Anterior cingulate cortex (tissue), 58 donors: ENCODE results near the gene PTGER4.

Experiments used
- DNase-seq, 58 donors: peaks; one replicate each; lab custom pipeline; 2025; lab: John Stamatoyannopoulos, UW

The PTGER4 gene

GRCh38 chr5:40669606-40670390, 9.9 kb upstream of the PTGER4 start:
- DNase-seq, result no peak

- no peak for DNase-seq
Observed at GRCh38 chr5:40672425-40672824, 7.3 kb upstream of the PTGER4 start.

GRCh38 chr5:40674661-40675235, 5.0 kb upstream of the PTGER4 start:
- DNase-seq, result no peak

- no peak for DNase-seq
Observed at GRCh38 chr5:40675396-40676133, 4.2 kb upstream of the PTGER4 start.

GRCh38 chr5:40676613-40677343, 2.9 kb upstream of the PTGER4 start:
- no peak for DNase-seq

GRCh38 chr5:40677456-40677855, 2.3 kb upstream of the PTGER4 start:
- DNase-seq, result no peak

GRCh38 chr5:40678026-40678425, 1.7 kb upstream of the PTGER4 start:
- no peak for DNase-seq

- no peak for DNase-seq
Observed at GRCh38 chr5:40678460-40679147, 1.1 kb upstream of the PTGER4 start.

GRCh38 chr5:40679148-40679912, 385 bp upstream of the PTGER4 start:
- DNase-seq, result peak in 48 of 58 donors; percentile 3 to 79 (median 52)

GRCh38 chr5:40680741-40681362, 1.1 kb downstream of the PTGER4 start:
- DNase-seq, result peak in 1 of 58 donors; percentile 18

GRCh38 chr5:40681363-40682153, 1.8 kb downstream of the PTGER4 start:
- peak in 6 of 58 donors; percentile 3 to 22 (median 8) for DNase-seq

- DNase-seq, result no peak
Observed at GRCh38 chr5:40682154-40683017, 2.7 kb downstream of the PTGER4 start.

- DNase-seq, result no peak
Observed at GRCh38 chr5:40683305-40683704, 3.6 kb downstream of the PTGER4 start.

GRCh38 chr5:40685193-40685592, 5.5 kb downstream of the PTGER4 start:
- no peak for DNase-seq

GRCh38 chr5:40685976-40686486, 6.3 kb downstream of the PTGER4 start:
- DNase-seq, result no peak

GRCh38 chr5:40687321-40687720, 7.6 kb downstream of the PTGER4 start:
- DNase-seq, result no peak
